Spinal cord (tissue), 10 donors: ENCODE data around the gene NEDD4L. TPM values are rescaled to one million over a fixed set of nuclear protein-coding genes. Genes with fewer than 3 reads are reported as not detected.
A peak's percentile ranks its signal among the peaks of the same experiment; 100 is the strongest.
"Not testable (repeated sequence)": the region's sequence is repeated elsewhere in the genome, so short reads cannot be mapped to it uniquely, and the experiment has no call there.

ENCODE experiments used
- DNase-seq, 6 donors: peaks; one replicate each; pipeline versions ENCODE4 v3.0.0 to v3.0.0-alpha.2; 2013 to 2015; ENCODE audit warnings: low spot score in 6 of 6, low read depth in 4 of 6
- H3K27ac ChIP-seq: one replicate; pipeline ENCODE4 v1.5.1; 2013; ENCODE audit warnings: low read depth, low read length, control low read depth
- H3K27me3 ChIP-seq: one replicate; pipeline ENCODE4 v1.6.1; 2013; ENCODE audit warnings: low read length; ENCODE audit not compliant: control insufficient read depth, insufficient read depth
- H3K36me3 ChIP-seq: one replicate; pipeline ENCODE4 v1.6.1; 2013; ENCODE audit warnings: low read length; ENCODE audit not compliant: control insufficient read depth, insufficient read depth
- H3K4me1 ChIP-seq: one replicate; pipeline ENCODE4 v1.6.1; 2013; ENCODE audit warnings: low read length; ENCODE audit not compliant: control insufficient read depth, insufficient read depth
- H3K4me3 ChIP-seq: one replicate; pipeline ENCODE4 v1.5.1; 2013; ENCODE audit warnings: low read depth, low read length, control low read depth
- H3K9me3 ChIP-seq: one replicate; pipeline ENCODE4 v1.6.1; 2013; ENCODE audit warnings: low read length; ENCODE audit not compliant: control insufficient read depth, insufficient read depth
- WGBS: methylation state at CpG from one replicate; pipeline ENCODE4 v1.1.5; 2013; ENCODE audit warnings: missing lambda C conversion rate; ENCODE audit not compliant: insufficient coverage; 5-methylcytosine and 5-hydroxymethylcytosine counted together
- long read RNA-seq, 4 donors: transcript quantifications; one replicate each; lab custom pipeline, GENCODE V29; 2026
- polyA plus RNA-seq, 2 donors: library from polyadenylated mRNA; unstranded; fragments of 120-200 nt; gene quantifications; one replicate each; pipeline ENCODE4 v1.2.1, GENCODE V29; 2013; ENCODE audit not compliant: insufficient read length in 2 of 2
- total RNA-seq, 2 donors: library from RNA; depleted of rRNA in 1 of 2; stranded (reverse); fragments of 120-200 nt in 1 of 2; fragments of >200 nt in 1 of 2; gene quantifications; one replicate each; pipeline versions ENCODE4 v1.2.3 to v1.2.4, GENCODE V29; 2013 to 2014
- donor health status: healthy.

NEDD4L gene
- total RNA-seq (10 to 100 TPM; 33.8 to 51.5 TPM), polyA plus RNA-seq (10 to 100 TPM; 47.9 to 51.7 TPM)
- long read RNA-seq, donor 1, full-length matches to known transcripts = 6 of 6 reads
- long read RNA-seq, donor 1, partial matches to known transcripts = 0 of 6 reads
- long read RNA-seq, donor 1, other reads (novel, unspliced or antisense) = 0 of 6 reads
- long read RNA-seq, donor 2, full-length matches to known transcripts = 2 of 2 reads
- long read RNA-seq, donor 2, partial matches to known transcripts = 0 of 2 reads
- long read RNA-seq, donor 2, other reads (novel, unspliced or antisense) = 0 of 2 reads
- long read RNA-seq, donor 3, partial matches to known transcripts = 18 of 20 reads
- long read RNA-seq, donor 3, other reads (novel, unspliced or antisense) = 0 of 20 reads
- long read RNA-seq, donor 4, full-length matches to known transcripts = 11 of 40 reads
- long read RNA-seq, donor 4, partial matches to known transcripts = 29 of 40 reads
- long read RNA-seq, donor 4, other reads (novel, unspliced or antisense) = 0 of 40 reads

GRCh38 chr18:58043491-58044369 lies at the start of gene NEDD4L:
TSS of gene NEDD4L (plus strand) at chr18:58044226. CDS start at chr18:58044661, 435 bp downstream.
- Histone ChIP-seq H3K4me1 (peaks cover 11% of the 10 kb centered on the region), H3K36me3 (no peaks in the 10 kb centered on the region), H3K9me3 (no peaks in the 10 kb centered on the region), H3K27ac (peak within 1 kb of the TSS; percentile 90), H3K4me3 (peak within 1 kb of the TSS; percentile 67), H3K27me3 (peaks cover 4% of the 10 kb centered on the region)
- under 1% methylated on average over 83 of the region's 91 CpGs for WGBS
- DNase-seq = peak in 5 of 6 donors; percentile 68 to 96 (median 83)

GRCh38 chr18:57995331-57995730 lies 48.7 kb upstream of the NEDD4L start:
- no CpG with 5 or more reads among the region's 1 CpG for WGBS
- Histone ChIP-seq H3K27ac (no peak overlapping the region), H3K4me1 (no peaks in the 10 kb centered on the region), H3K36me3 (no peaks in the 10 kb centered on the region), H3K4me3 (no peak overlapping the region), H3K27me3 (no peaks in the 10 kb centered on the region), H3K9me3 (no peaks in the 10 kb centered on the region)
- no peak for DNase-seq

GRCh38 chr18:57996894-57997293 lies 47.1 kb upstream of the NEDD4L start:
- WGBS = 100% methylated on average over 1 of the region's 3 CpGs
- not testable (repeated sequence) for H3K9me3 ChIP-seq

GRCh38 chr18:57997820-57998219 lies 46.2 kb upstream of the NEDD4L start:
- no peaks in the 10 kb centered on the region for H3K27me3 ChIP-seq

More at GRCh38 chr18:57996894-57997293, 47.1 kb upstream of the NEDD4L start:
- H3K4me3 ChIP-seq, H3K27me3 ChIP-seq, H3K36me3 ChIP-seq, H3K4me1 ChIP-seq, DNase-seq, H3K27ac ChIP-seq: not testable (repeated sequence)

GRCh38 chr18:57998461-57998860 lies 45.6 kb upstream of the NEDD4L start:
- no peak for DNase-seq
- Histone ChIP-seq H3K27ac (no peak overlapping the region), H3K9me3 (no peaks in the 10 kb centered on the region), H3K4me1 (no peaks in the 10 kb centered on the region), H3K36me3 (no peaks in the 10 kb centered on the region), H3K27me3 (no peaks in the 10 kb centered on the region), H3K4me3 (no peak overlapping the region)
- no CpG with 5 or more reads among the region's 1 CpG for WGBS

More at GRCh38 chr18:57997820-57998219, 46.2 kb upstream of the NEDD4L start:
- H3K27ac ChIP-seq = no peak overlapping the region
- H3K36me3 ChIP-seq = no peaks in the 10 kb centered on the region
- 44% methylated on average over 1 of the region's 2 CpGs for WGBS
- DNase-seq = peak in 1 of 6 donors; percentile 21
- H3K4me1 ChIP-seq = no peaks in the 10 kb centered on the region
- H3K4me3 ChIP-seq = no peak overlapping the region
- H3K9me3 ChIP-seq = no peaks in the 10 kb centered on the region

GRCh38 chr18:58004317-58004716 lies 39.7 kb upstream of the NEDD4L start:
- H3K4me3 ChIP-seq = no peak overlapping the region
- H3K27me3 ChIP-seq = no peaks in the 10 kb centered on the region
- no peak overlapping the region for H3K27ac ChIP-seq
- no peak for DNase-seq
- WGBS = no CpG with 5 or more reads among the region's 3 CpGs
- no peaks in the 10 kb centered on the region for H3K9me3 ChIP-seq
- no peaks in the 10 kb centered on the region for H3K4me1 ChIP-seq
- no peaks in the 10 kb centered on the region for H3K36me3 ChIP-seq

- Histone ChIP-seq H3K4me3 (no peak overlapping the region), H3K36me3 (no peaks in the 10 kb centered on the region), H3K27ac (no peak overlapping the region), H3K27me3 (no peaks in the 10 kb centered on the region), H3K9me3 (no peaks in the 10 kb centered on the region), H3K4me1 (no peaks in the 10 kb centered on the region)
- no peak for DNase-seq
- WGBS = no CpG with 5 or more reads among the region's 2 CpGs
Observed at GRCh38 chr18:58005011-58005410, 39.0 kb upstream of the NEDD4L start.

- Histone ChIP-seq H3K4me3 (no peak overlapping the region), H3K9me3 (no peaks in the 10 kb centered on the region), H3K27me3 (no peaks in the 10 kb centered on the region), H3K27ac (no peak overlapping the region), H3K4me1 (no peaks in the 10 kb centered on the region), H3K36me3 (no peaks in the 10 kb centered on the region)
- WGBS = no CpG with 5 or more reads among the region's 3 CpGs
- DNase-seq = no peak
Observed at GRCh38 chr18:58005885-58006523, 38.0 kb upstream of the NEDD4L start.

- no peak for DNase-seq
Observed at GRCh38 chr18:58009166-58009565, 34.9 kb upstream of the NEDD4L start.

More at GRCh38 chr18:58009166-58009565, 34.9 kb upstream of the NEDD4L start:
- no peak overlapping the region for H3K27ac ChIP-seq
- H3K9me3 ChIP-seq = no peaks in the 10 kb centered on the region
- H3K36me3 ChIP-seq = no peaks in the 10 kb centered on the region
- no peaks in the 10 kb centered on the region for H3K27me3 ChIP-seq
- no peaks in the 10 kb centered on the region for H3K4me1 ChIP-seq
- H3K4me3 ChIP-seq = no peak overlapping the region
